ENCODE measurements around the gene PCDHGA3.

DNA sequence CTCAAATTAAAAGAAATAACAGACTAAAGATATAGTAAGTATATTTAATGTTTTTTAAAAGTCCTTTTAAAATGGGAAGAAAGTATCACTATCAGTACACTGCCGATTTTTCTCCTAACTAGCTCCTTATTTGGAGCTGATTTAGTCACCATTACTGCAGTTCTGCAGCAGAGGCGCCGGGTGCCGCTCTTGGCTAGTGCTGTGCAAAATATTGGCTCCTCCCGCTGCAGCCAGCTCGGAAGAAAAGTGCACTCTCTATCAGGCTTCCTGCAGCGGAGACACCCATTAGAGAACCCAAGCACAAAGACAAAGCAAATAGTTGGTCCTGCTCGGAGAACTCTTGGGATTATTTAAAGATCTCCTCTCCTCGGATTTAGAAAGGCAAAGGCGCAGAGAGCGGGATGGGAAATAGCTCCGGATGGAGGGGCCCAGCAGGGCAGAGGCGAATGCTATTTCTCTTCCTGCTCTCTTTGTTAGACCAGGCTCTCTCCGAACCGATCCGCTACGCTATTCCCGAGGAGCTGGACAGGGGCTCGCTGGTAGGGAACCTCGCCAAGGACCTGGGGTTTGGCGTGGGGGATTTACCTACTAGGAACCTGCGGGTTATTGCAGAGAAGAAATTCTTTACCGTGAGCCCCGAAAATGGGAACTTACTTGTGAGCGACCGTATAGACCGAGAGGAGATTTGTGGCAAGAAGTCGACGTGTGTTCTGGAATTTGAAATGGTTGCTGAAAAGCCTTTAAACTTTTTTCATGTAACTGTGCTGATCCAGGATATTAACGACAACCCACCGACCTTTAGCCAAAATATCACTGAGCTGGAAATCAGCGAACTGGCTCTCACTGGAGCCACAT, 26.6 kb downstream of the PCDHGA3 start, which contains the start of gene PCDHGB3:
- TF ChIP-seq, protein P1, sequence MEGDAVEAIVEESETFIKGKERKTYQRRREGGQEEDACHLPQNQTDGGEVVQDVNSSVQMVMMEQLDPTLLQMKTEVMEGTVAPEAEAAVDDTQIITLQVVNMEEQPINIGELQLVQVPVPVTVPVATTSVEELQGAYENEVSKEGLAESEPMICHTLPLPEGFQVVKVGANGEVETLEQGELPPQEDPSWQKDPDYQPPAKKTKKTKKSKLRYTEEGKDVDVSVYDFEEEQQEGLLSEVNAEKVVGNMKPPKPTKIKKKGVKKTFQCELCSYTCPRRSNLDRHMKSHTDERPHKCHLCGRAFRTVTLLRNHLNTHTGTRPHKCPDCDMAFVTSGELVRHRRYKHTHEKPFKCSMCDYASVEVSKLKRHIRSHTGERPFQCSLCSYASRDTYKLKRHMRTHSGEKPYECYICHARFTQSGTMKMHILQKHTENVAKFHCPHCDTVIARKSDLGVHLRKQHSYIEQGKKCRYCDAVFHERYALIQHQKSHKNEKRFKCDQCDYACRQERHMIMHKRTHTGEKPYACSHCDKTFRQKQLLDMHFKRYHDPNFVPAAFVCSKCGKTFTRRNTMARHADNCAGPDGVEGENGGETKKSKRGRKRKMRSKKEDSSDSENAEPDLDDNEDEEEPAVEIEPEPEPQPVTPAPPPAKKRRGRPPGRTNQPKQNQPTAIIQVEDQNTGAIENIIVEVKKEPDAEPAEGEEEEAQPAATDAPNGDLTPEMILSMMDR (IDR thresholded peaks at IDR 0.05), result peak in 1 of 6 experiments; percentile 31
- TF ChIP-seq POLR2A (IDR thresholded peaks at IDR 0.05), result no peak
